Measurements from ENCODE around the gene TRIM31.

GRCh38 chr6:30162265-30163089 lies 49.6 kb upstream of the TRIM31 start:
- TF ChIP-seq CTCF (IDR thresholded peaks at IDR 0.05) (no peak), POLR2A (IDR thresholded peaks at IDR 0.05) (no peak), EP300 (IDR thresholded peaks at IDR 0.05) (no peak)
